Cerebellar nuclear complex (tissue), 1 donor: ENCODE data around the gene SLC20A1.
"Not testable (repeated sequence)": the region's sequence is repeated elsewhere in the genome, so short reads cannot be mapped to it uniquely, and the experiment has no call there.

ENCODE experiments used
- DNase-seq, 2 experiments: peaks; one replicate each; lab custom pipeline; 2025; lab: John Stamatoyannopoulos, UW

SLC20A1 gene

DNA sequence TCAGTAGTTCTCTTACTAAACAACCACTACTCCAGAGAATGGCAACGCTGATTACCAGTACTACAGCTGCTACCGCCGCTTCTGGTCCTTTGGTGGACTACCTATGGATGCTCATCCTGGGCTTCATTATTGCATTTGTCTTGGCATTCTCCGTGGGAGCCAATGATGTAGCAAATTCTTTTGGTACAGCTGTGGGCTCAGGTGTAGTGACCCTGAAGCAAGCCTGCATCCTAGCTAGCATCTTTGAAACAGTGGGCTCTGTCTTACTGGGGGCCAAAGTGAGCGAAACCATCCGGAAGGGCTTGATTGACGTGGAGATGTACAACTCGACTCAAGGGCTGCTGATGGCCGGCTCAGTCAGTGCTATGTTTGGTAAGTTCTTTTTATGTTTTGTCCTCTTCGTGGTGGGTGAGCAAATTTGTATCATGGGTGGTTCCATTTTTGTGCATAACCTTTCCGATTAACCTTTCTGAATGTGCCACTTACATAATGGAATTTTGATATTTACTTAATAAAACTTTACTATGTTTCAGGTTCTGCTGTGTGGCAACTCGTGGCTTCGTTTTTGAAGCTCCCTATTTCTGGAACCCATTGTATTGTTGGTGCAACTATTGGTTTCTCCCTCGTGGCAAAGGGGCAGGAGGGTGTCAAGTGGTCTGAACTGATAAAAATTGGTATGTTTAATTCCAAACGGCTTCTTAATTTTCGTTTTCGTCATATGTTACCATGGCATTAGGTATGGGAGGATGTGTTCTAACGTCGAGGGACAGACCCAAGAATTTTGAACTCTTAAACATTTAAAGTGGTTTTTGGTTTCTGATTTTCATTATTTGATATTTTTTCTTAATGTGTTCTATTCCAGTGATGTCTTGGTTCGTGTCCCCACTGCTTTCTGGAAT, 1.3 kb downstream of the SLC20A1 start:
- DNase-seq: no peak

DNA sequence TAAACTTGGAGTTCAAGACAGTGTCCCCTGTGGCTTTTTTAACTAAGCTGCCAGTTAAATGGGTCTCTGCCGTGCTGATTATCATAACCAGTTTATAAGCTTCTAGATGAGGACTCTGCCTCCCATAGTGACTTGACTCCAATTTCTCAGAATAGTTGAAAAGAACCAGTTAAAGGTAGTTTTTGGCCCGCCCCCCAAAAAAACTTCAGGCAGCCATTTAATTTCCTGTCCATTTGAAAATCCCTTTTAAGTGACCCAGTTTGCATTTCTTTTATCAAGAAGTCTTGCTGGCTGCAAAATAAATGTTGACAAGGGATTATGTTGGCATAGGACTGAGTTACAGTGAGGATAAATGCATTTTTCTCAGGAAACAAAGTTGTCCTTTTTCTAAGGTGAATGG, 2.3 kb downstream of the SLC20A1 start:
- DNase-seq: no peak

DNA sequence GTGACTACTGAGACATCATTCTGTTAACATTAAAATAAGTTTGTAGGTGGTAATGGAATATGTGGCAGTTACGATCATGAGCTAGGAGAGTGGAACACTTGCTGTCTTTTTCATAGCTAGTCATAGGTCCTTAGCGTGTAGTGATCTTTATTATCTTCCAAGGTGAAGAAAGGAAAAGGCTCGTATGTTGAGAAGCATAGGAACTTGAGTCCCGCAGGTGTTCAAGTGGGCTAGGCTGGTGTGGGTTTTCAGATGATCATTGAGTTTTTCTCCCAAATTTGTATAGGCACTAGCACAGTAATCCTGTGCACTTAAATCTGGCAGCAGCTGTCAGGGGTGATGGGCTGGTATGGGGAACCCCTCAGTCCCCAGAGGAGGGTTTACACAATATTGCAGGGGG, 10.9 kb downstream of the SLC20A1 start:
- DNase-seq: no peak

DNA sequence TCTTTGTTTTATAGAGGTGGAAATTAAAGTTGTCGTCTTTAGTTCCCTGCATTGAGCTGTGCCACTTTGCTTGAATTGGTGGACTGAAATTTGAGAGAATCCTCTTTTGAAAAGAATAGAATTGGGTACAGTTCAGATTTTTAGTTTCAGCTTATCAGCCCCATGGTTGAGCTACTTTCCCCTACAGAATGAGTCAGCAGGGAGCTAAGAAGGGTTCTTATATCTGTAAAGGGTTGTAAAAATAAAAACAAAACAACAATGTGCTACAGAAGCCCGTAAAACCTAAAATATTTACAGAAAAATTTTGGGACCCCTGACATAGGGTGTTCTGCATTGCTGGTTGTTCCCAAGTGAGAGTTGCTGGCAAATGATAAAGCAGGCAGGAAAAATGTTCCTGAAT, 12.6 kb downstream of the SLC20A1 start:
- DNase-seq: no peak

- DNase-seq: no peak
These were observed 13.3 kb downstream of the SLC20A1 start for GRCh38 chr2:112658839-112659667.

GRCh38 chr2:112660138-112660537, 14.4 kb downstream of the SLC20A1 start:
- DNase-seq: no peak

DNA sequence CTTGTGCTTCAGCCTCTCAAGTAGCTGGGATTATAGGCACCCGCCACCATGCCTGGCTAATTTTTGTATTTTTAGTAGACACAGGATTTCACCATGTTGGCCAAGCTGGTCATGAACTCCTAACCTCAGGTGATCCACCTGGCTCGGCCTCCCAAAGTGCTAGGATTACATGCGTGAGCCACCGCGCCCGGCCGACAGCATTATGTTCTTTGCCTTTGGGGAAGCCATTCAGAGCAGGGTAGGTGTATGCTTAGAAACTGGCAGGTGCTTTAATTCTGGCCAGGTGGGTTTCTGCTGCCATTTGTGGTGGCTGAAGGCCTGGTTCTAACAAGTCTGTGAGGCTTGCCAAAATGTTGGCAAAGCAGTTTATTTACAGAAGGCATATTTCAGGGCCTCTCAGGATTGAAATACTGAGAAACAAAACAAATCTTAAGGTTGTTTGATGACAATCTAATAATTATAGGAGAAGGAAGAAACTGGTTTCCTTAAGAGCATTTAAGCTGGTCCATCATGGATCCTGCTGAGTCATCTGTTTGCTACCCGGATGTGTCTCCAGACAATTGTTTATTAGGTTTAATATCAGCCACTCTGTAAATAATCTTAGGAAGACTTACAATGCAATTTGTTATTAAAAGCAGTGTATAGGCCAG, 16.0 kb downstream of the SLC20A1 start:
- no peak for DNase-seq

- DNase-seq: no peak
These were observed 17.0 kb downstream of the SLC20A1 start for GRCh38 chr2:112662704-112663103.

GRCh38 chr2:112664689-112665088, 18.9 kb downstream of the SLC20A1 start:
- no peak for DNase-seq

GRCh38 chr2:112665113-112665780, 19.5 kb downstream of the SLC20A1 start:
- no peak for DNase-seq

GRCh38 chr2:112666761-112667122, 21.0 kb downstream of the SLC20A1 start:
- DNase-seq: no peak

DNA sequence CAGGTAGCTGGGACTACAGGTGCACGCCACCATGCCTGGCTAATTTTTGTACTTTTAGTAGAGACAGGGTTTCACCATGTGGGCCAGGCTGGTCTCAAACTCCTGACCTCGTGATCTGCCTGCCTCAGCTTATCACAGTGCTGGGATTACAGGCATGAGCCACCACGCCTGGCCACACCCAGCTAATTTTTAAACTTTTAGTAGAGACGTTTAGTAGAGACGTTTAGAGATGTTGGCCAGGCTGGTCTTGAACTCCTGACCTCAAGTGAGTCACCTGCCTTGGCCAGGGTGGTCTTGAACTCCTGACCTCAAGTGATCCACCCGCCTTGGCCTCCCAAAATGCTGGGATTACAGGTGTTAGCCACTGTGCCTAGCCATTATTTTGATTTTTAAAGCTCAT, 21.8 kb downstream of the SLC20A1 start:
- not testable (repeated sequence) for DNase-seq

- no peak for DNase-seq
These were observed 23.9 kb downstream of the SLC20A1 start for GRCh38 chr2:112669667-112670066.

- DNase-seq: no peak
These were observed 24.7 kb downstream of the SLC20A1 start for GRCh38 chr2:112670252-112671022.

- no peak for DNase-seq
These were observed 26.1 kb downstream of the SLC20A1 start for GRCh38 chr2:112671801-112672200.

DNA sequence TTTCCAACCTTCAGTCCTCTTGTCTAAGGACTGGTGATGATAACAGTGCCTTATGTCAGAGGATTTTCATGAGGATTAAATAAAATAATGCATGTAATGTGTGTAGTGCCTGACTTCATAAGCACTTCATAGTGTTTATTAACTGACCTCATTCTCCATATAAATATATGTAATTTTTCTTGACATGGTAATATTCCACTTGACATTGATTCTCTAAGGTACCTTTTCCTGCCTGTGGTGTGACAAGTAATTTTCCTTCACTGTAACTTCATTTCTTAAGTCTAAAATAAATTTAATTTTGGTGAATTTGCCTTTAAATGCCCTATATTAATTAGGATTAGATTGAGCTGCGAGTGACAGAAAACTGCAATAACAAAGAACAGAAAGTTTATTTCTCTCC, 27.3 kb downstream of the SLC20A1 start:
- no peak for DNase-seq

GRCh38 chr2:112674229-112674628, 28.5 kb downstream of the SLC20A1 start:
- DNase-seq: no peak

GRCh38 chr2:112679484-112679883, 33.7 kb downstream of the SLC20A1 start:
- DNase-seq: no peak

DNA sequence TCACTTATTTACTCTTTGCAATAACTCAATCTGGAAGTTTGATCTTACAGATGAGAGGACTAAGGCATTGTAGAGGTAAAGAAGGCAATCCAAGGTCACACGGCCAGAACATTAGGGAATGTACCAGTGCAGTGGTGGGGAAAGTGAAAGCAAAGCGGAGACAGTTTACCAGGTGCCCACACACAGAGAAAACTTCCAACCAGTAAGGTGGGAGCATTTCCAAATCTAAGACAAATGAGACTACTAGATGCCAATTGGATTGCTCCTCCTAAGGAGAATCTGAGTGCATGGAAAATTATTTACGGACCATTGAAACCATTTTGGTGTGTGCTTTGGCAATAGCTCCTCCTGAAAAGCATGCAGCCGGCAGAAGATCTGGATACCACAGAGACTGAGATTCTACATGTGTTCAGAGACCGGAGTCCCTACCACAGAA, 34.9 kb downstream of the SLC20A1 start:
- DNase-seq: no peak

GRCh38 chr2:112682101-112682500, 36.4 kb downstream of the SLC20A1 start:
- DNase-seq: no peak
